HG02623 (cell line): ENCODE data around the gene SNX3.

Experiments
- ATAC-seq: cut with Tn5 transposase; IDR thresholded peaks from one replicate; pipeline ENCODE4 v1.9.1; 2021; ENCODE audit warnings: moderate library complexity; ENCODE audit not compliant: unreplicated experiment

Gene SNX3

DNA sequence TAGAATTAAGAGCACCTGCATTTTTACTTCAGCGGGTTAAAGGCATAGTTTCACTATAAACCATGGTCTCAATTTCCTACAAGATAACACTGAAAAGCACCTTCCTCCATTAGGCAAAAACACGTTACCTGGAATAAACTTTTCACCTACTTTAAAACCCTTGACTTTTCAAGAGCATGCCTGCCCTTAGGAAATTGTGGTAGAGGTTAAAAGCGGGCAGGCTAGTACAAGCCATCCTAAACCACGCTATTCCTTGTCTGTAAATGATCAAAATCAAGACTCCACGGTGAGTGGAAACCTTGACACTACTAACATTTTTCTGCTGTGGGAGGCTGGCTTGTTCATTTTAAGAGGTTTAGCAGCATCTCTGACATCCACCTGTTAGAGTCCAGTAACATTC lies 51.1 kb downstream of the SNX3 start:
- ATAC-seq = no peak

DNA sequence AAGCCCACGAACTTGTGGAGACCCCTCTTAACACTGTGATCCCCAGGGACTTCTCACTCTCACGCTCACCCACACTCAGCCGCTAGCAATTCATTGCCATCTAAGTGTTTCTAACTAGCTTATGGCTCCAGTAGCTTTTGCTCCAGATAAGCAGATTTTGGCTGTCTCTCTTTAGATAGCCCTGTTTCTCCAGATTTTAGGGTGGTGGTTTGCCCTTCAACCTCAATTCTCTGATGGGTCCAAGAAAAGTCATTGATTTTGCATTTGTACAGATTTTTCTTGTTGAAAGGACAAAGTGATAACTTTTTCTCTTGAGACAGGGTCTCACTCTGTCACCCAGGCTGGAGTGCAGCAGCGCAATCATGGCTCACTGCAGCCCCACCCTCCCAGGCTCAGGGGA lies 53.8 kb downstream of the SNX3 start:
- no peak for ATAC-seq

- ATAC-seq = no peak
Measured at GRCh38 chr6:108203189-108204112, 57.4 kb downstream of the SNX3 start.

- ATAC-seq = no peak
Measured at GRCh38 chr6:108200631-108201030, 60.2 kb downstream of the SNX3 start.

- no peak for ATAC-seq
Measured at GRCh38 chr6:108200186-108200585, 60.7 kb downstream of the SNX3 start.

- no peak for ATAC-seq
Measured at GRCh38 chr6:108198761-108199498, 61.9 kb downstream of the SNX3 start.

DNA sequence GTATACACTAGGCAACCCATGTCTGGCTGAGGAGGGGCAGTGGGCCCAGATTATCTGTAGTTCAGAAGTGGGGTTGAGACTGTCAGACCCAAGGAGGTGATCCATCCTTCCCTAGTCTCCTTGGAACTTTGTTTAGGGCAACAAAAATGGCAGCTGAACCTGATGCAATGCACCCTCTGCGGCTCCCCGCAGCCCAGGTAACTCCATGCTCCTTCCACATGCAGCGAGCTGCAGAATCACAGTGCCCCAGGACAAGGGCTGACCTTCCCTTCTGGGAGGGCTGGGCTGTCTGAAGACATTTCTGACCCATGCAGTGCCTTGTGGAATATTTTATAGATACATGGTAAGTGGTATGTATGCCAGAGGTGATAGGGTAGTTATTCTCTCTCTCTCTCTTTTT lies 65.6 kb downstream of the SNX3 start:
- ATAC-seq = no peak

DNA sequence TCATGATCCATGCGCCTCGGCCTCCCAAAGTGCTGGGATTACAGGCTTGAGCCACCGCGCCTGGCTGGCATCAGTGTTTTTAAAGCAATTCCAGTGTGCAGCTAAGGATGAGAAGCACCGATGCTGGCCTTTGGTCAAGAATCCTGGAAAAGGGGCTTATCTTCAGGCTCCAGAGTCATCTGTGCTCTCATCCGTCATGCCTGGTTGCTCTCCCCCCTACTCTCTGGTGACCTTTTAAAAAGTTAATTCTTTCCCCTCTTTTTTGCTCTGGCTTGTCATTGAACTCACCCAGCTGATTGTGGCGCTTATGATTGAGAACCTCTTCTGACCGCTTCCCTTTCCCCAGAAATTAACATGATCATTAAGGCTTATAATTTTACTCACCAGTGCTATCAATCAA lies 66.3 kb downstream of the SNX3 start:
- ATAC-seq = no peak

- ATAC-seq = no peak
Measured at GRCh38 chr6:108193835-108194234, 67.0 kb downstream of the SNX3 start.

- ATAC-seq = no peak
Measured at GRCh38 chr6:108193131-108193530, 67.7 kb downstream of the SNX3 start.

- ATAC-seq = no peak
Measured at GRCh38 chr6:108187519-108187918, 73.3 kb downstream of the SNX3 start.

DNA sequence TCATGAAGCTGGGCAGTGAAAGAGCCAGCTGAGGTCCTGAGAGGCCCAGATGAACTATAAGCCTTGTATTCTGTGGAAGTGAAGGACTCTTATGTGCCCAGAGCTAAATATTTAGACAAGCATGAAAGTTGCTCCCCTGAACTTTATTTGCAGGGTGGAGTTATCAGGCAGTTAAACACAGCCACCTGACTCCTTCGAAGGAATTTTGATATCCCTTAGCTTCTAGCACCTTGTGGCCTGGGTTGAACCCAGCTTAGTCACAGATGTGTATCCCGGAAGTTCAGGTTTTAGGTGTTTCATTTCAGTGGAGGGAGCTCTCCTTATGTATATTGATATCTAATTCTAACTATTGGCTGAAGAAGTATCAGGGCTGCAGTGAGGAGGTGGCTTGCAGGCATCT lies 74.6 kb downstream of the SNX3 start:
- no peak for ATAC-seq

- no peak for ATAC-seq
Measured at GRCh38 chr6:108180776-108181175, 80.1 kb downstream of the SNX3 start.

DNA sequence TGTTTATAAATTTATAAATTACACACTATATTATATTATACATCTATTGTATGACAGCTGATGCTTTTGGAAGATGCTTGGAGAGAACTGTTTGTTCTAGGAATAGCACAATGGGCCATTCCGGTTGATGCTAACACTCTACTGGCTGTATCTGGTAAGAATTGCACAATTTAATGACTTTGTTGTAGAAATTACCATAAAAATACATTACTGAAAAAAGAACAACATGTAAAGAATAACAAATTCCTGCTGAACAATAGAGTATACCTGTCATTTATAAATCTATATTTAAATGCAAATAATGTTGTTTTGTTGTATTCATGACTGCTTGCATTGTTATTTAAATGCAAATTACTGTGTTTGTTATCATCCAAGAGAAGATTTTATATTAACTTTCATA lies 80.6 kb downstream of the SNX3 start:
- ATAC-seq = no peak

DNA sequence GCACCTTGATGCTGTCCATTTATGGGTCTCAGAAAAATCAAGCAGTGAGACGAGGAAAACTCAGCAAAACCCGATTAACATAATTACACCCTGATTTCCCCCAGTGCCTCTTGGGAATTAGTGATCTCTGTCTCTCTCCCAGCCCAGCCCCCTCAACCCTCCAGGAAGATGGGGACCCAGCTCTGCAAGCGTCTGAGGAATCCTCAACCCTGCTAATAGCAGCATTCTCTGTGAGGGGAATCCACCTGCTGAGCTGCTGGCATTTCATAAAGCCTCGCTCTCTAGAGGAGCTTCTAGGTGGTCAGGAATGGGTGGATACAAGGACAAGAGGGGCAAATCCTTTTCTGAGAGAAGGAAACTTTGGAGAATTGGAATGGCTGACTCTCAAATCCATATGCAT lies 81.1 kb downstream of the SNX3 start:
- no peak for ATAC-seq

DNA sequence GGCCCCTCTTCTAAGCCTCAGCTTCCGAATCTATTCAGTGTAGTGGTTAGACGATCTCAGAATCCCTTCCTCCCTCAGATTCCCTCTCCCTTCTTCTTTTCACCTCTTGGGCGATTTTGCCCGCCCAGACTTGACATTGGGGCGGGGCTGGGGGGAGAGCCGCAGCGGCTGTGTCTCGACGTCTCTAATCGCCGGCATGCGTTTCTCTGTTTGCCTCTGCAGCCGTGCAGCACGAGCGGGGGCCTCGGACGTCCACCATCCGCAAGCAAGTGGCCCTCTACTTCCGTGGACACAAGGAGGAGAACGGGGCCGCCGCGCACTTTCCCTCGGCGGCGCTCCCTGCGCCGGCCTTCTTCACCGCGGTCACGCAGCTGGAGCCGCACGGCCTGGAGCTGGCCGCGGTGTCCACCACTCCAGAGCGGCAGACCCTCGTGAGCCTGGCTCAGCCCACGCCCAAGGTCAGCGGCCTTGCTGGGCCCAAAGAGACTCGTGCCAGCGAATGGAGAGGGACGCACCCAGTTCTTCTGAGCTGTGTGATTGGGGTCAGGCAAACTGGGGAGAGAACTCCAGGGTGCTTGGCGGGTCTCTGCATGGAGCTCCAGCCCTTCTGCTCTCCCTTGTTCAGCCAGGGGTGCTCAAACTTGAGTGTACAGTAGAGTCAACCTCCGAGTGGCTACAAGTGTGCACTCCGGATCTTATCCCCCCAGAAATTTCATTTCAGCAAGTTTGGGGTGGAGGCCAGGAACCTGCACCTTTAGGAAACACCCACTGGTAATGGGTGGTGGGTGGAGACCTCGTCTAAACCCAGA lies 84.4 kb downstream of the SNX3 start:
- ATAC-seq = no peak

DNA sequence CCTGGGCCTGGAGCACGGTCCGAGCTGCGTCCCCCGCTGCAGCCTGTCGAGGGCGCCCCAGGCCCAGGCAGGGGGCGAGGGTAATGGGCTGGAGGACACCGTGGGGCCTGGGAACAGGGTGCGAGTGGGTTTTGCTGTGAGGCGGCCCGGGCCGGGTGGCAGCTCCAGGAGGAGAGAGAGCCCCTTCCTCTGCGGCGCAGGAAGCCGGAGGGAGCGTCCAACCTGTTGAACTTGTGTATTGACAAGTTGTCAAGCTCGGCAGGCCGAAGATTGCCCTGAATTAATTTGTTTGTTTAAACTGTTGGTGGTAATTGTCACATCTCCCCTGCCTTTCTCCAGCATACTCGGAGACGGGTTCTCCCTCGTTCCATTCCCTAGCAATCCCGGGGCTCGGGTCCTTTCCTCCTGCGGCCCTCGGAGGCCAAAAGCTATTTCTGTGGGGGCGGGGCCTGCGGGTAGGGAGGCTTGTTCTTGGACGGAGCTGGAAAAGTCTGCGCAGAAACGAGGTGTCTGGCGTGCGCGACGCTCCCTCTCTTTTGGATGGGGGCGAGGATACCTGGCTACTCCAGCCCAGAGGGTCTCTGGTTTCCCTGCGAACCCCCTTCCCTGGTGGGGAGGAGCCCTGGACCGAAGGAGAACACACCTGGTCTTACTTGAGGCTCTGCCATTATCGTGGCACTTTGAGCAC lies 85.1 kb downstream of the SNX3 start:
- no peak for ATAC-seq

DNA sequence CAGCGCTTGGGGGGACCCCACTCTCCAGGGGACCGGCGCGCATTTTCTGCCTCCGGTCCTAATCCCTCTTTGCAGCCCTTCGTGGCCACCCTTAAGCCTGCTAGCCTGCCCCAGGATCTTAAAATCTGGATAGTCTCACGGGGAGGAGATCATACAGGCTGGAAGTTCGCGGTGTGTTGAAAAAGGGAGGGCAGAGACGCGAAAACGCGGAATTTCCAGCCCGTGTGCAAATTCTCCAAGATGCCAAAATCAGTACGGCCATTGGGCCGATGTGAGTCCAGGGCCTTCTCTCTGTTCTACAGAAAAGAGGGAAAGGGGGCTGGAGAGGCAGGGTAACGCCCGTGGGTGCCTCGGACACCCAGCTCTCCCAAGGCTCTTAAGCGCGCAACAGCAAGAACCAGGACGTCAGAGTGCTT lies 85.7 kb downstream of the SNX3 start:
- no peak for ATAC-seq

- no peak for ATAC-seq
Measured at GRCh38 chr6:108174371-108175175, 86.3 kb downstream of the SNX3 start.

DNA sequence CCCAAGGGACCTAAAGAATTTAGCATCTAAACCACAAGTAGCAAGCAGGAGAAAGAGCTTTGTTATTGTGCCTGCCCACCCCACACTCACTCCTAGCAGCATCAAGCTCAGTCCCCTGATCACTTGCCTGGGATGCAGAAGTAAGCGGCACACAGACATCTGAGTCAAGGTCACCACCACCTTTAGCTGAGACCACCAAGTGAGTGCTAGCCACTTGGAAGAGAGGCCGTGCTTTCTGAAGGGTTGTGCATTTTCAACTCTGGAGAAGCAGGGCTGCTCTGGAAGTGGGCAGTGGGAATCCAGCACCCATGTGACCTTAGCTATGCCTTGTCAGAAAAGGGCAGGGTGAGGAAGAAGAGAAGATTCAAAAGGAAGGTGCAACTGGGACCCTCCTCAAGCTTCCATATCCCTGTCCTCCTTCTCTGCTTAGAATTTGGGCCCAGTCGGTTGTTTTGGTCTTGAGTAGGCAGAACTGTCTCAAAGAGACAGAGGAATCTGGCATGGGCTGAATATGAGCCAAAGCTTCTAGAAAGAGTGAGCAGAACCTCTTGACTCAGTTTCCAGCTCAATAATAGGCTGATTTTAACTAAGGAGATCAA lies 88.8 kb downstream of the SNX3 start:
- no peak for ATAC-seq
